HepG2 (cell line): Measurements from ENCODE around the gene IRF7. TPM values are rescaled to one million over a fixed set of nuclear protein-coding genes. Genes with fewer than 3 reads are reported as not detected.

Source experiments
- CAMTA2 ChIP-seq: sonication (generic); formaldehyde crosslinking; IDR thresholded peaks from 2 replicates; pipeline ENCODE4 v1.4.0; 2020; ENCODE audit warnings: mild to moderate bottlenecking, missing genetic modification reagents, borderline replicate concordance
- NFIB ChIP-seq: sonication (generic); formaldehyde crosslinking; IDR thresholded peaks from 2 replicates; pipeline ENCODE4 v1.9.0; 2021; ENCODE audit warnings: missing genetic modification reagents, mild to moderate bottlenecking, borderline replicate concordance
- NR3C1 ChIP-seq: sonication (generic); formaldehyde crosslinking; IDR thresholded peaks from 2 replicates; pipeline ENCODE4 v1.4.0; 2020; ENCODE audit warnings: missing genetic modification reagents
- PCBP1 ChIP-seq: fragments of 200-400 bp; formaldehyde crosslinking; IDR thresholded peaks from 2 replicates; pipeline ENCODE4 v1.6.1; 2017; ENCODE audit warnings: mild to moderate bottlenecking, low read depth, low read length, borderline replicate concordance
- PHF8 ChIP-seq: sonication (generic); formaldehyde crosslinking; IDR thresholded peaks from 2 replicates; pipeline ENCODE4 v1.5.0; 2020; ENCODE audit warnings: missing genetic modification reagents
- POLR2A ChIP-seq, 2 experiments: IDR thresholded peaks; 2 replicates each; pipeline ENCODE4 v1.6.1; 2011; ENCODE audit warnings: low read depth in 2 of 2, low read length in 2 of 2, mild to moderate bottlenecking in 1 of 2, moderate library complexity in 1 of 2; ENCODE audit not compliant: insufficient read depth in 1 of 2
- SIX1 ChIP-seq: sonication (generic); formaldehyde crosslinking; IDR thresholded peaks from 2 replicates; pipeline ENCODE4 v1.4.0; 2020; ENCODE audit warnings: missing genetic modification reagents, borderline replicate concordance
- TAF1 ChIP-seq: sonication (generic); formaldehyde crosslinking; IDR thresholded peaks from 2 replicates; pipeline ENCODE4 v1.4.0; 2020; ENCODE audit warnings: missing genetic modification reagents
- TEAD2 ChIP-seq: sonication (generic); formaldehyde crosslinking; IDR thresholded peaks from 2 replicates; pipeline ENCODE4 v1.9.0; 2021; ENCODE audit warnings: missing genetic modification reagents
- WIZ ChIP-seq: sonication (generic); formaldehyde crosslinking; IDR thresholded peaks from 2 replicates; pipeline ENCODE4 v1.5.1; 2020; ENCODE audit warnings: mild to moderate bottlenecking, missing genetic modification reagents
- ZNF207 ChIP-seq: fragments of 450-650 bp; IDR thresholded peaks from 2 replicates; pipeline ENCODE4 v1.6.1; 2016; ENCODE audit warnings: antibody characterized with exemption, borderline replicate concordance
- ZNF235 ChIP-seq: sonication (generic); formaldehyde crosslinking; IDR thresholded peaks from 2 replicates; pipeline ENCODE4 v1.8.1; 2023; ENCODE audit warnings: mild to moderate bottlenecking, missing genetic modification reagents, borderline replicate concordance
- ZNF333 ChIP-seq: sonication (generic); formaldehyde crosslinking; IDR thresholded peaks from 2 replicates; pipeline ENCODE4 v1.4.0; 2020; ENCODE audit warnings: mild to moderate bottlenecking, missing genetic modification reagents, borderline replicate concordance
- ZNF713 ChIP-seq: sonication (generic); formaldehyde crosslinking; IDR thresholded peaks from 2 replicates; pipeline ENCODE4 v1.4.0; 2020; ENCODE audit warnings: mild to moderate bottlenecking, missing genetic modification reagents
- polyA plus RNA-seq, 8 experiments: library from polyadenylated mRNA; depleted of rRNA in 3 of 8; stranded (reverse) in 7 of 8; unstranded in 1 of 8; fragments of >200 nt; fragmentation: Illumina TruSeq in 4 of 8; extraction: Trizol in 4 of 8; gene quantifications; 2 replicates each; pipeline versions ENCODE4 v1.2.1 to v1.2.3, GENCODE V29; 2011 to 2016; ENCODE audit warnings: low read depth in 4 of 8, missing spikeins in 1 of 8, mixed read lengths in 1 of 8; ENCODE audit not compliant: insufficient read depth in 1 of 8
- total RNA-seq, 5 experiments: library from RNA; depleted of rRNA; stranded (reverse); fragments of >200 nt; fragmentation: Illumina TruSeq; extraction: Trizol; gene quantifications; 2 replicates each; pipeline ENCODE4 v1.2.3, GENCODE V29; 2016; ENCODE audit warnings: low read depth in 1 of 5
- TF ChIP-seq, protein P1 (sequence below): sonication (generic); formaldehyde crosslinking; conservative IDR thresholded peaks from 2 replicates; pipeline ENCODE4 v1.5.0; 2020; ENCODE audit warnings: missing genetic modification reagents
- TF ChIP-seq, protein P2 (sequence below): sonication (generic); formaldehyde crosslinking; IDR thresholded peaks from 2 replicates; pipeline ENCODE4 v1.5.1; 2020; ENCODE audit warnings: missing genetic modification reagents, mild to moderate bottlenecking, borderline replicate concordance
- TF ChIP-seq, protein P3 (sequence below): sonication (generic); formaldehyde crosslinking; conservative IDR thresholded peaks from 2 replicates; pipeline ENCODE4 v1.4.0; 2020; ENCODE audit warnings: missing genetic modification reagents
- TF ChIP-seq, protein P4 (sequence below): sonication (generic); formaldehyde crosslinking; IDR thresholded peaks from 2 replicates; pipeline ENCODE4 v1.4.0; 2020; ENCODE audit warnings: mild to moderate bottlenecking, missing genetic modification reagents
- TF ChIP-seq, protein P5 (sequence below): sonication (generic); formaldehyde crosslinking; IDR thresholded peaks from 2 replicates; pipeline ENCODE4 v1.4.0; 2020; ENCODE audit warnings: missing genetic modification reagents, borderline replicate concordance

The IRF7 gene
- total and polyA plus RNA-seq, 2 of the 13 experiments (the other 11 are each of a cell fraction or from before 2014, with no cell fraction given): not detected

DNA sequence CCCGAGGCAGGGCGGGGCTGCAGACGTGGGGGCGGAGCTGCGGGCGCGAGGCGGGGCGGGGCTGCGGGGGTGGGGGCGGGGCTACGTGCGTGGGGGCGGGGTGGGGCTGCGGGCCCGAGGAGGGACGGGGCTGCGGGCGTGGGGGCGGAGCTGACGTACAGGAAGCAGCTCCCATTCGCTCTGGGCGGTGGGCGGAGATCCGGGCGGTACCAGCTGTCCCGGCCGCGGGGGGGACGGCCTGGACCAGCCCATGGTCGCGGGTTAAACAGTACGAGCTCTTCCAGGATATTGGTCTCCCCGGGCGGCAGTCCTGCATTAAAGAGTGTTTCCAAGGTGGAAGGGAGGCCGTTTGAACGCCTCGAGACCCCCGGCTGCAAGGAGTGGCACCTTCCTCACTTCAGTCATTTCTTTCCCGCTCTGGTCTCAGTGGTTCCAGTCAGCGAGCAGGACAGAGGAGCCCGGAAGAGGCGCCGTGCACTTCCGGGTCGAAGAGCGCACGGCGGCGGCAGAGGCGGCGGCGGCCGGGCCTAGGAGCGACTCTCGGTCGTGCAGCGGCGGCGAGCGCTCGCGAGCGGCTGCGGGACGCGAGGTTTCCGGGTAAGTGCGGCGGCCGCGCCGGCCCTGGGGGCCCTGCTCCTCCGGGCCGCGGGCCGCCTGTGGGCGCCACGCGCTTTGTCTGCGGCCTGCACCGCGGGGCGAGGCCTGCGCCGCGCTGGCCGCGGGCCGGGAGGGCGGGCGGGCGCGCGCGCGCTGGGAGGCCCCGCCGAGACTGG, 39.6 kb downstream of the IRF7 start, which contains the start of gene PHRF1 (continued):
- TF ChIP-seq, protein P1, sequence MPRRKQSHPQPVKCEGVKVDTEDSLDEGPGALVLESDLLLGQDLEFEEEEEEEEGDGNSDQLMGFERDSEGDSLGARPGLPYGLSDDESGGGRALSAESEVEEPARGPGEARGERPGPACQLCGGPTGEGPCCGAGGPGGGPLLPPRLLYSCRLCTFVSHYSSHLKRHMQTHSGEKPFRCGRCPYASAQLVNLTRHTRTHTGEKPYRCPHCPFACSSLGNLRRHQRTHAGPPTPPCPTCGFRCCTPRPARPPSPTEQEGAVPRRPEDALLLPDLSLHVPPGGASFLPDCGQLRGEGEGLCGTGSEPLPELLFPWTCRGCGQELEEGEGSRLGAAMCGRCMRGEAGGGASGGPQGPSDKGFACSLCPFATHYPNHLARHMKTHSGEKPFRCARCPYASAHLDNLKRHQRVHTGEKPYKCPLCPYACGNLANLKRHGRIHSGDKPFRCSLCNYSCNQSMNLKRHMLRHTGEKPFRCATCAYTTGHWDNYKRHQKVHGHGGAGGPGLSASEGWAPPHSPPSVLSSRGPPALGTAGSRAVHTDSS (CRISPR knock-in tag): no peak
- TF ChIP-seq TEAD2 (CRISPR knock-in tag) (no peak), POLR2A (IDR thresholded peaks at IDR 0.05; ENCODE audit: insufficient read depth in 1 of 2, low read depth in 2 of 2, low read length in 2 of 2) (peak in 1 of 2 experiments; percentile 85; a peak in 2 of 4 replicates), TAF1 (peak; percentile 94), SIX1 (CRISPR knock-in tag) (no peak), PCBP1 (peak; percentile 90), NR3C1 (CRISPR knock-in tag) (no peak), WIZ (CRISPR knock-in tag) (no peak), ZNF713 (no peak), PHF8 (CRISPR knock-in tag) (peak; percentile 75), NFIB (CRISPR knock-in tag) (no peak), CAMTA2 (CRISPR knock-in tag) (no peak), ZNF207 (no peak), ZNF333 (CRISPR knock-in tag) (no peak), ZNF235 (no peak)
- TF ChIP-seq, protein P2, sequence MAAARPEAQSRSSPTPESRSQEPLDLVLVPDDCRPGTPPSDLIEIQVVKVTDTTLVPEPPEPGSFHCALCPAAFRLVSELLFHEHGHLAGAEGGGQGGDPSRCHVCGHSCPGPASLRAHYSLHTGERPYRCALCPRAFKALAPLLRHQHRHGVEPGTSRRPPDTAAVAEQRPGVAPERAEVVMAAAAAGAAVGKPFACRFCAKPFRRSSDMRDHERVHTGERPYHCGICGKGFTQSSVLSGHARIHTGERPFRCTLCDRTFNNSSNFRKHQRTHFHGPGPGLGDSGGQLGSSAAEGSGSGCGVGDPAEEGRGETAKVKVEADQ (CRISPR knock-in tag): peak; percentile 24; the same call in 1 of the 2 replicates
- TF ChIP-seq, protein P3, sequence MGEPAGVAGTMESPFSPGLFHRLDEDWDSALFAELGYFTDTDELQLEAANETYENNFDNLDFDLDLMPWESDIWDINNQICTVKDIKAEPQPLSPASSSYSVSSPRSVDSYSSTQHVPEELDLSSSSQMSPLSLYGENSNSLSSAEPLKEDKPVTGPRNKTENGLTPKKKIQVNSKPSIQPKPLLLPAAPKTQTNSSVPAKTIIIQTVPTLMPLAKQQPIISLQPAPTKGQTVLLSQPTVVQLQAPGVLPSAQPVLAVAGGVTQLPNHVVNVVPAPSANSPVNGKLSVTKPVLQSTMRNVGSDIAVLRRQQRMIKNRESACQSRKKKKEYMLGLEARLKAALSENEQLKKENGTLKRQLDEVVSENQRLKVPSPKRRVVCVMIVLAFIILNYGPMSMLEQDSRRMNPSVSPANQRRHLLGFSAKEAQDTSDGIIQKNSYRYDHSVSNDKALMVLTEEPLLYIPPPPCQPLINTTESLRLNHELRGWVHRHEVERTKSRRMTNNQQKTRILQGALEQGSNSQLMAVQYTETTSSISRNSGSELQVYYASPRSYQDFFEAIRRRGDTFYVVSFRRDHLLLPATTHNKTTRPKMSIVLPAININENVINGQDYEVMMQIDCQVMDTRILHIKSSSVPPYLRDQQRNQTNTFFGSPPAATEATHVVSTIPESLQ (CRISPR knock-in tag): no peak
- TF ChIP-seq, protein P4, sequence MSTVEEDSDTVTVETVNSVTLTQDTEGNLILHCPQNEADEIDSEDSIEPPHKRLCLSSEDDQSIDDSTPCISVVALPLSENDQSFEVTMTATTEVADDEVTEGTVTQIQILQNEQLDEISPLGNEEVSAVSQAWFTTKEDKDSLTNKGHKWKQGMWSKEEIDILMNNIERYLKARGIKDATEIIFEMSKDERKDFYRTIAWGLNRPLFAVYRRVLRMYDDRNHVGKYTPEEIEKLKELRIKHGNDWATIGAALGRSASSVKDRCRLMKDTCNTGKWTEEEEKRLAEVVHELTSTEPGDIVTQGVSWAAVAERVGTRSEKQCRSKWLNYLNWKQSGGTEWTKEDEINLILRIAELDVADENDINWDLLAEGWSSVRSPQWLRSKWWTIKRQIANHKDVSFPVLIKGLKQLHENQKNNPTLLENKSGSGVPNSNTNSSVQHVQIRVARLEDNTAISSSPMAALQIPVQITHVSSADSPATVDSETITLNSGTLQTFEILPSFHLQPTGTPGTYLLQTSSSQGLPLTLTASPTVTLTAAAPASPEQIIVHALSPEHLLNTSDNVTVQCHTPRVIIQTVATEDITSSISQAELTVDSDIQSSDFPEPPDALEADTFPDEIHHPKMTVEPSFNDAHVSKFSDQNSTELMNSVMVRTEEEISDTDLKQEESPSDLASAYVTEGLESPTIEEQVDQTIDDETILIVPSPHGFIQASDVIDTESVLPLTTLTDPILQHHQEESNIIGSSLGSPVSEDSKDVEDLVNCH (CRISPR knock-in tag): no peak
- TF ChIP-seq, protein P5, sequence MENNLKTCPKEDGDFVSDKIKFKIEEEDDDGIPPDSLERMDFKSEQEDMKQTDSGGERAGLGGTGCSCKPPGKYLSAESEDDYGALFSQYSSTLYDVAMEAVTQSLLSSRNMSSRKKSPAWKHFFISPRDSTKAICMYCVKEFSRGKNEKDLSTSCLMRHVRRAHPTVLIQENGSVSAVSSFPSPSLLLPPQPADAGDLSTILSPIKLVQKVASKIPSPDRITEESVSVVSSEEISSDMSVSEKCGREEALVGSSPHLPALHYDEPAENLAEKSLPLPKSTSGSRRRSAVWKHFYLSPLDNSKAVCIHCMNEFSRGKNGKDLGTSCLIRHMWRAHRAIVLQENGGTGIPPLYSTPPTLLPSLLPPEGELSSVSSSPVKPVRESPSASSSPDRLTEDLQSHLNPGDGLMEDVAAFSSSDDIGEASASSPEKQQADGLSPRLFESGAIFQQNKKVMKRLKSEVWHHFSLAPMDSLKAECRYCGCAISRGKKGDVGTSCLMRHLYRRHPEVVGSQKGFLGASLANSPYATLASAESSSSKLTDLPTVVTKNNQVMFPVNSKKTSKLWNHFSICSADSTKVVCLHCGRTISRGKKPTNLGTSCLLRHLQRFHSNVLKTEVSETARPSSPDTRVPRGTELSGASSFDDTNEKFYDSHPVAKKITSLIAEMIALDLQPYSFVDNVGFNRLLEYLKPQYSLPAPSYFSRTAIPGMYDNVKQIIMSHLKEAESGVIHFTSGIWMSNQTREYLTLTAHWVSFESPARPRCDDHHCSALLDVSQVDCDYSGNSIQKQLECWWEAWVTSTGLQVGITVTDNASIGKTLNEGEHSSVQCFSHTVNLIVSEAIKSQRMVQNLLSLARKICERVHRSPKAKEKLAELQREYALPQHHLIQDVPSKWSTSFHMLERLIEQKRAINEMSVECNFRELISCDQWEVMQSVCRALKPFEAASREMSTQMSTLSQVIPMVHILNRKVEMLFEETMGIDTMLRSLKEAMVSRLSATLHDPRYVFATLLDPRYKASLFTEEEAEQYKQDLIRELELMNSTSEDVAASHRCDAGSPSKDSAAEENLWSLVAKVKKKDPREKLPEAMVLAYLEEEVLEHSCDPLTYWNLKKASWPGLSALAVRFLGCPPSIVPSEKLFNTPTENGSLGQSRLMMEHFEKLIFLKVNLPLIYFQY (CRISPR knock-in tag): no peak
